K562 (cell line): ENCODE data around the gene CFAP20. TPM values are rescaled to one million over a fixed set of nuclear protein-coding genes. Genes with fewer than 3 reads are reported as not detected.
A peak's percentile ranks its signal among the peaks of the same experiment; 100 is the strongest.

Experiments
- ATAC-seq: fragments of 200-7000 bp; cut with Tn5 transposase; 3 replicates; pipeline ENCODE4 v1.9.1; 2020; ENCODE audit warnings: moderate library complexity
- BruUV-seq: library from RNA; stranded (reverse); fragments of 400-500 nt; replicated peaks from 2 replicates; lab custom pipeline; 2021; lab: Mats Ljungman, UMichigan
- CTCF ChIA-PET: fragments of 300-600 bp; formaldehyde crosslinking; extraction: SDS; loops from one replicate; lab custom pipeline; 2021; ENCODE audit warnings: low intra/inter-chr PET ratio; lab: Yijun Ruan, JAX
- POLR2A ChIA-PET: fragments of 300-600, 350-650 bp; sonication (Branson Sonifier 250); formaldehyde crosslinking; extraction: SDS; loops from one replicate; lab custom pipeline; 2021; ENCODE audit warnings: antibody characterized with exemption, inconsistent platforms; lab: Yijun Ruan, JAX
- DNase-seq, 4 experiments: peaks; one replicate each; pipeline versions ENCODE4 v3.0.0 to v3.0.0-alpha.2; 2011 to 2018; ENCODE audit warnings: low spot score in 3 of 4, mixed read lengths in 3 of 4; ENCODE audit errors: extremely low read depth in 1 of 4
- FAIRE-seq: peaks from 2 replicates; lab custom pipeline; 2011; peaks lifted over from hg19 to GRCh38; lab: Jason Lieb, UNC
- H2AFZ ChIP-seq: 2 replicates; pipeline ENCODE4 v1.6.0; 2011; ENCODE audit warnings: low read depth, low read length, control low read depth, inconsistent platforms
- H3K27ac ChIP-seq: fragments of 200-600 bp; 3 replicates; pipeline ENCODE4 v1.8.0; 2011; ENCODE audit warnings: low read depth, mild to moderate bottlenecking, control low read depth, inconsistent platforms, low read length, moderate library complexity, mixed read lengths; ENCODE audit errors: extremely low read depth
- H3K27me3 ChIP-seq, 2 experiments: fragments of 300-600 bp in 1 of 2; 2 replicates in 1 of 2; 3 replicates in 1 of 2; pipeline versions ENCODE4 v1.6.0 to v1.8.0; 2011; ENCODE audit warnings: inconsistent platforms in 2 of 2, low read length in 2 of 2, mild to moderate bottlenecking in 1 of 2, mixed read lengths in 1 of 2, moderate library complexity in 1 of 2; ENCODE audit not compliant: control insufficient read depth in 2 of 2, insufficient read depth in 2 of 2
- H3K36me3 ChIP-seq: fragments of 300-600 bp; 3 replicates; pipeline ENCODE4 v1.8.0; 2011; ENCODE audit warnings: mild to moderate bottlenecking, low read length, inconsistent platforms; ENCODE audit not compliant: control insufficient read depth, insufficient read depth
- H3K4me1 ChIP-seq, 2 experiments: fragments of 200-600 bp in 1 of 2; replicated peaks in 1 of 2; 2 replicates in 1 of 2; 3 replicates in 1 of 2; pipeline versions ENCODE4 v1.5.1 to v1.8.0; 2011; ENCODE audit warnings: inconsistent platforms in 2 of 2, low read length in 2 of 2, mild to moderate bottlenecking in 1 of 2, mixed read lengths in 1 of 2, moderate library complexity in 1 of 2; ENCODE audit not compliant: control insufficient read depth in 2 of 2, insufficient read depth in 2 of 2
- H3K4me2 ChIP-seq: 2 replicates; pipeline ENCODE4 v1.6.1; 2011; ENCODE audit warnings: low read length, control low read depth, inconsistent platforms, mixed read lengths; ENCODE audit not compliant: insufficient read depth
- H3K4me3 ChIP-seq: fragments of 200-600 bp; sonication (generic), shearing (Covaris generic); 2 replicates; pipeline ENCODE4 v1.5.1; 2016; ENCODE audit warnings: control low read depth, inconsistent platforms
- H3K79me2 ChIP-seq: fragments of 200-600 bp; 3 replicates; pipeline ENCODE4 v1.8.0; 2011; ENCODE audit warnings: low read length, inconsistent platforms; ENCODE audit not compliant: control insufficient read depth, insufficient read depth
- H3K9ac ChIP-seq, 2 experiments: 2 replicates each; pipeline versions ENCODE4 v1.6.0 to v1.6.1; 2011; ENCODE audit warnings: low read depth in 2 of 2, low read length in 2 of 2, control low read depth in 1 of 2, inconsistent platforms in 1 of 2, mild to moderate bottlenecking in 1 of 2, mixed read lengths in 1 of 2; ENCODE audit not compliant: insufficient read depth in 1 of 2
- H3K9me1 ChIP-seq: one replicate; pipeline ENCODE4 v1.6.0; 2011; ENCODE audit warnings: inconsistent platforms, mild to moderate bottlenecking, low read length, moderate library complexity; ENCODE audit not compliant: control insufficient read depth, insufficient read depth
- H3K9me3 ChIP-seq: replicated peaks from 2 replicates; pipeline ENCODE4 v1.5.1; 2011; ENCODE audit warnings: low read depth, low read length, inconsistent platforms; ENCODE audit not compliant: control insufficient read depth, insufficient read depth
- H4K20me1 ChIP-seq: replicated peaks from 2 replicates; pipeline ENCODE4 v1.6.1; 2011; ENCODE audit warnings: low read length, inconsistent platforms, mixed read lengths; ENCODE audit not compliant: control insufficient read depth, insufficient read depth
- E2F3 ChIP-seq: fragments of 250-450 bp; sonication (Bioruptor Pico); IDR thresholded peaks from 2 replicates; pipeline ENCODE4 v1.4.0; 2020; ENCODE audit warnings: mild to moderate bottlenecking
- ETV5 ChIP-seq: sonication (generic); formaldehyde crosslinking; IDR thresholded peaks from 2 replicates; pipeline ENCODE4 v1.4.0; 2020; ENCODE audit warnings: low read depth, mild to moderate bottlenecking, missing genetic modification reagents
- GATA2 ChIP-seq: sonication (generic); formaldehyde crosslinking; IDR thresholded peaks from 2 replicates; pipeline ENCODE4 v1.4.0; 2020; ENCODE audit warnings: mild to moderate bottlenecking, missing genetic modification reagents
- GTF2F1 ChIP-seq: IDR thresholded peaks from 2 replicates; pipeline ENCODE4 v1.6.1; 2011; ENCODE audit warnings: low read depth, low read length, improper control_type of control experiment
- KLF10 ChIP-seq: fragments of 250-450 bp; sonication (Bioruptor Pico); IDR thresholded peaks from 2 replicates; pipeline ENCODE4 v1.6.1; 2021; ENCODE audit warnings: matching md5 sums
- MCM3 ChIP-seq: fragments of 450-650 bp; IDR thresholded peaks from 2 replicates; pipeline ENCODE4 v1.6.1; 2016
- MCM7 ChIP-seq, 2 experiments: fragments of 450-650 bp; IDR thresholded peaks; 2 replicates each; pipeline ENCODE4 v1.6.1; 2016 to 2018
- MTA1 ChIP-seq: fragments of 450-650 bp; IDR thresholded peaks from 2 replicates; pipeline ENCODE4 v1.6.1; 2017; ENCODE audit warnings: borderline replicate concordance
- MTA2 ChIP-seq: fragments of 450-650 bp; IDR thresholded peaks from 2 replicates; pipeline ENCODE4 v1.6.1; 2016; ENCODE audit warnings: low read depth
- NFE2L1 ChIP-seq: fragments of 450-650 bp; IDR thresholded peaks from 2 replicates; pipeline ENCODE4 v1.6.1; 2016; ENCODE audit warnings: missing genetic modification characterization, low read depth, mild to moderate bottlenecking, missing compliant biosample characterization, moderate library complexity, borderline replicate concordance
- NFIC ChIP-seq: fragments of 450-650 bp; IDR thresholded peaks from 2 replicates; pipeline ENCODE4 v1.6.1; 2017; ENCODE audit warnings: mild to moderate bottlenecking, inconsistent platforms
- RBFOX2 ChIP-seq: fragments of 200-400 bp; formaldehyde crosslinking; IDR thresholded peaks from 2 replicates; pipeline ENCODE4 v1.6.1; 2017; ENCODE audit warnings: low read depth, mild to moderate bottlenecking, low read length, moderate library complexity
- TCF7L2 ChIP-seq: fragments of 150-350 bp; IDR thresholded peaks from 2 replicates; pipeline ENCODE4 v1.6.1; 2016; ENCODE audit warnings: low read depth, mild to moderate bottlenecking, low read length, moderate library complexity
- TEAD4 ChIP-seq, 2 experiments: sonication (generic) in 1 of 2; formaldehyde crosslinking in 1 of 2; IDR thresholded peaks; 2 replicates each; pipeline versions ENCODE4 v1.6.1 to v1.8.0; 2012 to 2022; ENCODE audit warnings: borderline replicate concordance in 1 of 2, inconsistent platforms in 1 of 2, low read length in 1 of 2, mild to moderate bottlenecking in 1 of 2, missing genetic modification reagents in 1 of 2
- XRCC3 ChIP-seq: fragments of 450-650 bp; IDR thresholded peaks from 2 replicates; pipeline ENCODE4 v1.6.1; 2017; ENCODE audit warnings: mild to moderate bottlenecking, moderate library complexity
- ZNF551 ChIP-seq: fragments of 250-450 bp; sonication (Bioruptor Pico); IDR thresholded peaks from 2 replicates; pipeline ENCODE4 v1.5.0; 2021; ENCODE audit warnings: mild to moderate bottlenecking, moderate library complexity
- WGBS: fragments of 100-300 bp; shearing (Covaris generic); methylation state at CpG from one replicate; pipeline ENCODE4 v1.1.6; 2016; ENCODE audit warnings: low coverage, mixed read lengths; ENCODE audit not compliant: insufficient coverage; ENCODE audit errors: missing lambda C conversion rate; 5-methylcytosine and 5-hydroxymethylcytosine counted together
- in situ Hi-C: fragments of 300-500 bp; cut with MboI; formaldehyde crosslinking; loops from 4 replicates; pipeline ENCODE4 v1.15.0; 2018; ENCODE audit warnings: inconsistent platforms, mixed read lengths
- intact Hi-C: fragments of 100-400 bp; cut with micrococcal nuclease; formaldehyde crosslinking; loops from 2 replicates; pipeline ENCODE4 v1.14.2; 2022
- polyA plus RNA-seq, 8 experiments: library from polyadenylated mRNA; depleted of rRNA in 4 of 8; stranded (reverse) in 5 of 8; unstranded in 3 of 8; fragments of >200 nt; fragmentation: Nextera tagmentation in 2 of 8; fragmentation: Illumina TruSeq in 1 of 8; extraction: Ambion mirVana in 2 of 8; extraction: Trizol in 1 of 8; gene quantifications; 2 replicates each; pipeline versions ENCODE4 v1.2.1 to v1.2.3, GENCODE V29; 2011 to 2014; ENCODE audit warnings: inconsistent platforms in 1 of 8, missing spikeins in 1 of 8
- total RNA-seq, 7 experiments: library from RNA; depleted of rRNA in 6 of 7; stranded (reverse); fragments of >200 nt in 6 of 7; fragmentation: Illumina TruSeq in 2 of 7; extraction: Trizol in 2 of 7; gene quantifications; 2 replicates each; pipeline versions ENCODE4 v1.2.1 to v1.2.3, GENCODE V29; 2011 to 2021; ENCODE audit warnings: low replicate concordance in 1 of 7
- TF ChIP-seq, protein P1 (sequence below): fragments of 450-650 bp; IDR thresholded peaks from 2 replicates; pipeline ENCODE4 v1.6.1; 2017; ENCODE audit warnings: mild to moderate bottlenecking, moderate library complexity

CFAP20 gene
- total and polyA plus RNA-seq, 9 of the 15 experiments (the other 6 are each of a cell fraction or from before 2014, with no cell fraction given): 20.5 to 90.5 (median 75.3) TPM

DNA sequence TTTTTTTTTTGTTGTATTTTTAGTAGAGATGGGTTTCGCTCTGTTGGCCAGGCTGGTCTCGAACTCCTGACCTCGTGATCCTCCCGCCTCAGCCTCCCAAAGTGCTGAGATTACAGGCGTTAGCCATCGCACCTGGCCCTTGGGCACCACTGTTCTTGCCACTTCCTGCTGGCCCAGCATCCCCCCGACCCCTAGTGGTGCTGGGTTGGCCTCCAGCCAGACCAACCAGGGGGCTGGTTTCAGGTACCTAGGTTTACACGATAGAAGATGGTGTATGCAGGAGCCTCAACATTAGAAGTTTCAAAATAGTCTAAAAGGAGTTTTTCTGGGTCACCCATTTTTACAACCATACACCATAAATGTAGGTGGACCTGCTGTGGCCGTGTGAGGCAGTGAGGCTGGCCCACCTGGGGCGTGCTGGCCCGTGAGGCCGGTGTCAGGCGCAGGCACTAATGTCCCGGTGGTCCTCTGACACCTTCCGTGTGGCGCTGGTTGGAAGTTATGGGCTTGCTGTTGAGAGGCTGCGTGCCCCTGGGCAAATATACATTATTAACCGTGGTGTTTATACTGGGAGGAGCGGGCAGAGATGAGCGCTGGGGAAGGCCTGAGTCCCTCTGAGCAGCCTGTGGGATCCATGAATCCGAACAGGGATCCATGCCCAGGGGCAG lies 43.5 kb downstream of the CFAP20 start:
- CTCF ChIA-PET: no interaction called here

DNA sequence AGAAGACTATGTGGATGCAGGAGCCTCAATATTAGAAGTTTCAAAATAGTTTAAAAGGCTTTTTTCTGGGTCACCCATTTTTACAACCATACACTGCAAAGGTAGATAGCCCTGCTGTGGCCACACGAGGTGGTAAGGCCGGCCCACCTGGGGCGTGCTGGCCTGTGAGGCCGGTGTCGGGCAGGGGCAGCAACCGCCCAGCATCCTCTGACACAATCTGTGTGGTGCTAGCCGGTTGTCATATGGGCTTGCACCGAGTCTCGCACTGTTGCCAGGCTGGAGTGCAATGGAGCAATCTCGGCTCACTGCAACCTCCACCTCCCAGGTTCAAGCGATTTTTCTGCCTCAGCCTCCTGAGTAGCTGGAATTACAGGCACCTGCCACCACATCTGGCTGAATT lies 44.0 kb downstream of the CFAP20 start:
- H3K79me2 ChIP-seq: no peaks in the 10 kb centered on the region
- DNase-seq: no peak
- peaks cover 0 to 6% of the 10 kb centered on the region in 2 experiments; a peak in 2 of 5 replicates for H3K4me1 ChIP-seq
- ChIA-PET POLR2A (no interaction called here), CTCF (no interaction called here)
- H3K27ac ChIP-seq: no peak overlapping the region
- H3K9me1 ChIP-seq: no peaks in the 10 kb centered on the region
- no peak overlapping the region for H2AFZ ChIP-seq
- in situ Hi-C loops (no loop called here), intact Hi-C loops (no loop called here)
- H3K4me3 ChIP-seq: no peak overlapping the region
- no peak overlapping the region for H3K9ac ChIP-seq
- peaks cover 6% of the 10 kb centered on the region for H3K9me3 ChIP-seq
- H3K36me3 ChIP-seq: no peaks in the 10 kb centered on the region
- H4K20me1 ChIP-seq: no peaks in the 10 kb centered on the region
- 12% methylated on average over 11 of the region's 11 CpGs for WGBS
- H3K27me3 ChIP-seq: peaks cover 10 to 28% of the 10 kb centered on the region in 2 experiments; a peak in 4 of 5 replicates
- BruUV-seq: no TSS peak
- no peak for TF ChIP-seq MCM3
- no peak for TF ChIP-seq NFE2L1 (tag)
- no peak for TF ChIP-seq GATA2 (CRISPR knock-in tag)
- TF ChIP-seq, protein P1, sequence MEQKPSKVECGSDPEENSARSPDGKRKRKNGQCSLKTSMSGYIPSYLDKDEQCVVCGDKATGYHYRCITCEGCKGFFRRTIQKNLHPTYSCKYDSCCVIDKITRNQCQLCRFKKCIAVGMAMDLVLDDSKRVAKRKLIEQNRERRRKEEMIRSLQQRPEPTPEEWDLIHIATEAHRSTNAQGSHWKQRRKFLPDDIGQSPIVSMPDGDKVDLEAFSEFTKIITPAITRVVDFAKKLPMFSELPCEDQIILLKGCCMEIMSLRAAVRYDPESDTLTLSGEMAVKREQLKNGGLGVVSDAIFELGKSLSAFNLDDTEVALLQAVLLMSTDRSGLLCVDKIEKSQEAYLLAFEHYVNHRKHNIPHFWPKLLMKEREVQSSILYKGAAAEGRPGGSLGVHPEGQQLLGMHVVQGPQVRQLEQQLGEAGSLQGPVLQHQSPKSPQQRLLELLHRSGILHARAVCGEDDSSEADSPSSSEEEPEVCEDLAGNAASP: no peak
- TF ChIP-seq MTA2: no peak
- no peak for TF ChIP-seq KLF10 (CRISPR knock-in tag)
- no peak for TF ChIP-seq E2F3
- TF ChIP-seq ETV5 (CRISPR knock-in tag): no peak
- no peak for TF ChIP-seq GTF2F1
- TF ChIP-seq TCF7L2: no peak
- H3K4me2 ChIP-seq: no peak overlapping the region
- ATAC-seq: no peak
- no peak for FAIRE-seq

More for the DNA sequence above, 43.5 kb downstream of the CFAP20 start:
- ATAC-seq (no peak), DNase-seq (no peak), FAIRE-seq (no peak)
- no peak overlapping the region for H2AFZ ChIP-seq
- H3K27me3 ChIP-seq: peaks cover 10 to 28% of the 10 kb centered on the region in 2 experiments; a peak in 4 of 5 replicates
- no TSS peak for BruUV-seq
- H3K4me3 ChIP-seq: no peak overlapping the region
- no peak overlapping the region for H3K27ac ChIP-seq
- H3K79me2 ChIP-seq: no peaks in the 10 kb centered on the region
- H4K20me1 ChIP-seq: no peaks in the 10 kb centered on the region
- H3K4me2 ChIP-seq: no peak overlapping the region
- H3K9ac ChIP-seq: peak overlapping the region in 1 of 2 experiments; percentile 26; a peak in 1 of 4 replicates
- peaks cover 0 to 6% of the 10 kb centered on the region in 2 experiments; a peak in 2 of 5 replicates for H3K4me1 ChIP-seq
- no peaks in the 10 kb centered on the region for H3K9me1 ChIP-seq
- no peaks in the 10 kb centered on the region for H3K36me3 ChIP-seq
- WGBS: 32% methylated on average over 19 of the region's 21 CpGs
- in situ Hi-C loops: no loop called here
- TF ChIP-seq RBFOX2: no peak
- no peak for TF ChIP-seq MTA1
- no peak for TF ChIP-seq ZNF551
- TF ChIP-seq MCM7 (IDR thresholded peaks at IDR 0.05): no peak
- 0 out of 2 replicates have a peak, but pooled peaks have one; percentile 24 for TF ChIP-seq NFIC
- no peak for TF ChIP-seq XRCC3
- TF ChIP-seq TEAD4 (IDR thresholded peaks at IDR 0.05; ENCODE audit: low read length): no peak
- no peak for TF ChIP-seq TEAD4 (CRISPR knock-in tag; IDR thresholded peaks at IDR 0.05; ENCODE audit: borderline replicate concordance)
- intact Hi-C loops: no loop called here
- H3K9me3 ChIP-seq: peaks cover 6% of the 10 kb centered on the region
- POLR2A ChIA-PET: interaction anchor here (1.3 kb wide), 1 partner anchor 36 kb away, joined by 3 read pairs; no protein-coding TSS in a partner anchor
